ENCODE results near the gene THUMPD3. TPM values are rescaled to one million over a fixed set of nuclear protein-coding genes. Genes with fewer than 3 reads are reported as not detected.

Gene THUMPD3
- total and polyA plus RNA-seq, 9 of the 15 experiments (the other 6 are each of a cell fraction or from before 2014, with no cell fraction given), result 58.3 to 132 (median 113) TPM

DNA sequence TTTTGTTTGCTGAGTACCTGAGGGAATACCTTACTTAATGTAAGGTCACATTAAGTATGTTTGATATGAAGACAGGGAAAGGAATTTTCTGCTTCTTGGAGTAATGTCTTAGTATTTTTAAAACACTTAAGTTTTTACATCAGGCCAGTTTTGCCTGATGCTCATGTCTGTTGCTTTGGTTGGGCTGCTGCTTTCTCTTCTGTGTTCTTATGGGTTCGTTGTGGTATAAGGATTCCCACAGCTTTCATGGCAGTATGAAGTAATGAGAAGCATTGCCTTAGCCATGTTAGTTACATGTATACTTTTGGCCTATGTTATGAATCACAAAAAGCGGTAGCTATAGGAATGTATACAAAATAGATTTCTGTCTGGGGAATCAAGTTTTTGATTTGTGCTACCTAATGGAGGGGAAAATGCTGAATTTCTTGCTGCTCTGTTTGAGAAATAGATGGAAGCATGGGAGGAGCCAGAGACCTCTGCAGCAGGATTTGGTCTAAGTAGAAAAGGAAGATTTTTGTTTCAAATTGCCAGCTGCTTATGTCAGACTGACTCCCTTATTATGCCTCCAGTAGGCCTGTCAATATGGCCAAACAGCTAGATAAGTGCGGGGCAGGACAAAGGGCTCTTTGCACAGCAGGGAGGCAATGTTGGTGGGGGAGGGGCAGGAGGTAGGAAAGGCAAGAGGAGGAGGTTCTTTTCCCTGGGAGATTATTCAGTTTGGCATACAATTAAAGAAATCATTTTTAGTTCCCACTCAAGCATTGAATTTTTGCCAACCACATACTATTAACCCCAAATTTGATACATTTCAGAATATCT lies 39.8 kb downstream of the THUMPD3 start (continued):
- no peak for TF ChIP-seq ZBTB9 (CRISPR knock-in tag; IDR thresholded peaks at IDR 0.05)
- TF ChIP-seq SMAD2 (IDR thresholded peaks at IDR 0.05; ENCODE audit: low read depth, low read length), result no peak
- no peak for TF ChIP-seq HOXB6 (CRISPR knock-in tag; IDR thresholded peaks at IDR 0.05; ENCODE audit: borderline replicate concordance)
- TF ChIP-seq SRSF3 (IDR thresholded peaks at IDR 0.05; ENCODE audit: insufficient read depth, low read length), result no peak
- no peak for TF ChIP-seq ZNF232 (CRISPR knock-in tag; IDR thresholded peaks at IDR 0.05)
- TF ChIP-seq, protein P1, sequence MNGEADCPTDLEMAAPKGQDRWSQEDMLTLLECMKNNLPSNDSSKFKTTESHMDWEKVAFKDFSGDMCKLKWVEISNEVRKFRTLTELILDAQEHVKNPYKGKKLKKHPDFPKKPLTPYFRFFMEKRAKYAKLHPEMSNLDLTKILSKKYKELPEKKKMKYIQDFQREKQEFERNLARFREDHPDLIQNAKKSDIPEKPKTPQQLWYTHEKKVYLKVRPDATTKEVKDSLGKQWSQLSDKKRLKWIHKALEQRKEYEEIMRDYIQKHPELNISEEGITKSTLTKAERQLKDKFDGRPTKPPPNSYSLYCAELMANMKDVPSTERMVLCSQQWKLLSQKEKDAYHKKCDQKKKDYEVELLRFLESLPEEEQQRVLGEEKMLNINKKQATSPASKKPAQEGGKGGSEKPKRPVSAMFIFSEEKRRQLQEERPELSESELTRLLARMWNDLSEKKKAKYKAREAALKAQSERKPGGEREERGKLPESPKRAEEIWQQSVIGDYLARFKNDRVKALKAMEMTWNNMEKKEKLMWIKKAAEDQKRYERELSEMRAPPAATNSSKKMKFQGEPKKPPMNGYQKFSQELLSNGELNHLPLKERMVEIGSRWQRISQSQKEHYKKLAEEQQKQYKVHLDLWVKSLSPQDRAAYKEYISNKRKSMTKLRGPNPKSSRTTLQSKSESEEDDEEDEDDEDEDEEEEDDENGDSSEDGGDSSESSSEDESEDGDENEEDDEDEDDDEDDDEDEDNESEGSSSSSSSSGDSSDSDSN (IDR thresholded peaks at IDR 0.05; ENCODE audit: borderline replicate concordance in 1 of 2, low read depth in 2 of 2, low read length in 2 of 2), result no peak
- TF ChIP-seq JUND (IDR thresholded peaks at IDR 0.05; ENCODE audit: borderline replicate concordance, low read depth, low read length), result peak; percentile 63; the same call in 1 of the 2 replicates
- TF ChIP-seq JUND (tag; IDR thresholded peaks at IDR 0.05; ENCODE audit: borderline replicate concordance, low read depth, low read length), result no peak; the same call in 2 of the 3 replicates
- TF ChIP-seq XRCC4 (IDR thresholded peaks at IDR 0.05; ENCODE audit: extremely low read depth, insufficient read depth, insufficient read length), result no peak
- TF ChIP-seq PTTG1 (tag; IDR thresholded peaks at IDR 0.05; ENCODE audit: low read depth), result no peak
- no peak for TF ChIP-seq PATZ1 (CRISPR knock-in tag; IDR thresholded peaks at IDR 0.05; ENCODE audit: borderline replicate concordance)
- no peak for TF ChIP-seq ZFP91 (CRISPR knock-in tag; IDR thresholded peaks at IDR 0.05)
- no peak for TF ChIP-seq ZBTB17 (CRISPR knock-in tag; IDR thresholded peaks at IDR 0.05)
- TF ChIP-seq ZNF41 (CRISPR knock-in tag; conservative IDR thresholded peaks at IDR 0.05), result no peak
